22Rv1 (cell line): ENCODE data around the gene SNRPE.

Experiments used
- H3K27ac ChIP-seq: fragments of 450-650 bp; 2 replicates; pipeline ENCODE4 v1.5.1; 2017
- ZFX ChIP-seq: fragments of 450-650 bp; IDR thresholded peaks from 2 replicates; pipeline ENCODE4 v1.6.1; 2017; ENCODE audit warnings: antibody characterized with exemption, borderline replicate concordance
- TF ChIP-seq, protein P1 (sequence below): fragments of 450-650 bp; IDR thresholded peaks from 2 replicates; pipeline ENCODE4 v1.5.1; 2017; ENCODE audit warnings: mild to moderate bottlenecking

Gene SNRPE

DNA sequence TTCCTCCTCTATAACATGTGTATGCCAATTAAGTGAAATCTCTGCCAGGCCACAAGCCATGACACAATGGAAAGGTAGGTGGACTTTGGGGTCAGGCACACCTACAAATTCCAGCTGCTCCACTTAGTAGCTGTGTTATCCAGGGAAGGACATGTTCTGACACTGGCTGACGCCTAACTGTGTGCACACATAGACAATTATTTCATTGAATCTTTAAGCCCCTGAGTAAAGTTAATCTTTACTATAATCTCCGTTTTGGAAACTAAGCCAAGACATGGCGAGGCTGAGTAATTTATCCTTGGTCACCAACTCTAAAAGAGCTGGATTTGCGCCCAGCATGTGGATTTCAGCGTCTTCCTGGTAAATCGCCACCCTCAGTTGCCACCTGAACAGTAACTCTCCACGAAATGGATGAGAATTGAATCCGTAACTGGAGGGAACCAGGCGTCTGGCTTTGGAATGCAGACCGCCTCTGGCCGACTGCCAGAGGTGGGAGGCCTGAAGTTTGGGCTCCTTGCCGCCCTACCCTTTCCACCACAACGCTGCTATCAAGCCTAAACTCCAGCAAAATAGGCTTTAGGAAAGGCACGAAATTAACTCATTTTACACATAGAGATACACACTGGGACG, 888 bp upstream of the SNRPE start:
- peak overlapping the region; percentile 88 for H3K27ac ChIP-seq
- no peak for TF ChIP-seq ZFX
- TF ChIP-seq, protein P1, sequence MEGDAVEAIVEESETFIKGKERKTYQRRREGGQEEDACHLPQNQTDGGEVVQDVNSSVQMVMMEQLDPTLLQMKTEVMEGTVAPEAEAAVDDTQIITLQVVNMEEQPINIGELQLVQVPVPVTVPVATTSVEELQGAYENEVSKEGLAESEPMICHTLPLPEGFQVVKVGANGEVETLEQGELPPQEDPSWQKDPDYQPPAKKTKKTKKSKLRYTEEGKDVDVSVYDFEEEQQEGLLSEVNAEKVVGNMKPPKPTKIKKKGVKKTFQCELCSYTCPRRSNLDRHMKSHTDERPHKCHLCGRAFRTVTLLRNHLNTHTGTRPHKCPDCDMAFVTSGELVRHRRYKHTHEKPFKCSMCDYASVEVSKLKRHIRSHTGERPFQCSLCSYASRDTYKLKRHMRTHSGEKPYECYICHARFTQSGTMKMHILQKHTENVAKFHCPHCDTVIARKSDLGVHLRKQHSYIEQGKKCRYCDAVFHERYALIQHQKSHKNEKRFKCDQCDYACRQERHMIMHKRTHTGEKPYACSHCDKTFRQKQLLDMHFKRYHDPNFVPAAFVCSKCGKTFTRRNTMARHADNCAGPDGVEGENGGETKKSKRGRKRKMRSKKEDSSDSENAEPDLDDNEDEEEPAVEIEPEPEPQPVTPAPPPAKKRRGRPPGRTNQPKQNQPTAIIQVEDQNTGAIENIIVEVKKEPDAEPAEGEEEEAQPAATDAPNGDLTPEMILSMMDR = no peak

DNA sequence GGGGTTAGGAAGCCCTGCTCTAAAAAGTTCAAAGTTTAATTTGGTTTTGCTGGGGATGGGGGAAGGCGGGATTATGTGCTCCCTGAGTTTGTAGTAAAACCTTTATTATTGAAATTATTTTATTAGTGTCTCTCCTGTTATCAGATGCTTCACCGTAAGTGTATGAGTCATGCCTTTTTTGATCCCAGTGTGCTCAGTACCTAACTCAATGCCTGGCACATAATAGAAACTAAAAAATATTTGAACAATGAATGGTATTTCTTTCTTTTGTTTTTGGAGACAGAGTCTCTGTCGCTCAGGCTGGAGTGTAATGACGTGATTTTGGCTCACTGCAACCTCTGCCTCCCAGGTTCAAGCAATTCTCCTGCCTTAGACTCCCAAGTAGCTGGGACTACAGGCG, 6.4 kb downstream of the SNRPE start:
- TF ChIP-seq ZFX = no peak
- TF ChIP-seq, protein P1 = no peak
- H3K27ac ChIP-seq = no peak overlapping the region

DNA sequence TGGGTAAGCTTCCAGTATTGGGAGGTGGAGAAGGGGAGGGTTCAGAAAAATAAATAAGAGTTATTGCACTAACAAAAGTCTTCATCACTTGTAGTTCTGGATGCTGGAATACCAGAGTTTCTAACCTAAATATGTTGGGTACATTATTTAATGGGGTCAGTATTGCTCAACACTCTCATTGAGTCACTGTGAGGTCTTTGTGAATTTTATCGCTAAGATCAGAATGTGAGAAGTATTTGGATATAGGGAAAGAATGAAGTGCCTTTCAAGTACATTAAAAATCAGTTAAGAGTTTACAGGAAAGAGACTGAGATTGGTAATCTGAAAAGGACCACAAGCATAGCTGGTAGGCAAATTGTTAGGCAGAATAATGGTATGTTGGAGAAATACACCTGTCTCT, 8.8 kb downstream of the SNRPE start:
- peak overlapping the region; percentile 29; the same call in 1 of the 2 replicates for H3K27ac ChIP-seq
- TF ChIP-seq ZFX = no peak
- TF ChIP-seq, protein P1 = no peak

DNA sequence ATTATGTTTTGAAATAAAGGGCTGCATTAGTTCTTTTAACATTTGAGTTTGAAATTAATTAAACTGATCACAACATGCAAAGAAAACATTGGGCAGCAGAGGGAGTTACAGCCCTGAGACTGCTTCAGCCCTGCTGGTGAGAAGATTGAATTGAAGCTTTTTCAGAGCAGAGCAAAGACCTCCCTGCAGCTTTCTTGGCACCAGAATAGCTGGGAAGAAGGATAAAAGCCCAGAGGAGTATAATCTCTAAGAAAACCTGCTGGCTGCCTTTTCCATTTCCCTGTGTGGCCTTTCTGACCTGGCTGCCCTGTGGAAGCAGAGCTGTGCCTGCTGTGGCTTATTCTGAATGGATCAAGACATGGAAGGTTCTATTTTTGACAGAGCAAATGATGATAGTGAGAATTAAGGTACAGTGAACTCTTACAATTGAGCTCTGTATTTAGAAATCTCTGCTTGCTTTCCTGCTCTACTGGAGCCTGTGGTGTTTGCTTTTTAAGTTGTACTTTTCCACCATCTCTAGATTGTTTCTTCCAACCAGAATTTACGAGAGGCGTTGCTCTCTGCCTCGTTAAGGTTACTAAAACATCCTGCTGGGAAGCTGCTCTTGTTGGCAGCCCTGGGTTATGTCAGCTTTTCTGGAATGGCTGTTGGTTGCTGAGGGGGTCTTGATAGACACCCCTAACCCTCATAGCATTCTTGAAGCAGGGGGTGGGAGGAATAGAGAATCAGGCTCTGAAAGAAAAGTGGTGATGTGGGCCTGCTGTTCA, 9.9 kb downstream of the SNRPE start:
- H3K27ac ChIP-seq = peak overlapping the region; percentile 29
- TF ChIP-seq, protein P1 = peak; percentile 88
- no peak for TF ChIP-seq ZFX

DNA sequence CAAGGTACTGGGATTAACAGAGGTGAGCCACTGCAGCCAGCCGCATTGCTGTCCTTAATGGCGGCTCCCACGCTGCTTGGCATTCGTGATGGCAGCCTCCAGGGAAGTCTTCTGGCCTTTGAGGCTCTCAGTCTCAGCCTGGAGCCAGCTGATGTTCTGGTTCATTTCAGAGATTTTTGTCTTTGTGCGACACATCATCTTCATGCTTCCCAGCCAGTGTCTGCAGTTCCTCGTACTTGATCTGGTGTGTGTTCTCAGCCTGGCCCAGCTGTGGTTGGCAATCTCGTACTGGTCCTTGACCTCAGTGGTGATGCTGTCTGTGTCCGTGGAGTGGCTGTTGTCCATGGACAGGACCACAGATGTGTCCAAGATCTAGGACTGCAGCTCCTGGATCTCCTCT, 11.7 kb downstream of the SNRPE start:
- no peak overlapping the region for H3K27ac ChIP-seq
- TF ChIP-seq, protein P1 = no peak
- no peak for TF ChIP-seq ZFX

DNA sequence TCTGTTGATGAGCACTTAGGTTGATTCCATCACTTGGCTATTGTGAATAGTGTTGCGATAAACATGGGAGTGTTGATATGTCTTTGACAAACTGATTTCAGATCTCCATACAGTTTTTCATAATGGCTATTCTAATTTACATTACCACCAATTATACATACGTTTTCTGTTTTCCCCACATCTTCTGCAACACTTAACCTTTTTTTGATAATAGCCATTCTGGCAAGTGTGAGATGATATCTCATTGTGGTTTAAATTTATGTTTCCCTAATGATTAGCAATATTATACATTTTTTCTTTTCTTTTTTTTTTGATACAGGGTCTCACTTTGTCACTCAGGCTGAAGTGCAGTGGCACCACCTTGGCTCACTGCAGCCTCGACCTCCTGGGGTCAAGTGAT, 17.0 kb downstream of the SNRPE start:
- TF ChIP-seq, protein P1 = no peak
- no peak for TF ChIP-seq ZFX
- no peak overlapping the region for H3K27ac ChIP-seq

DNA sequence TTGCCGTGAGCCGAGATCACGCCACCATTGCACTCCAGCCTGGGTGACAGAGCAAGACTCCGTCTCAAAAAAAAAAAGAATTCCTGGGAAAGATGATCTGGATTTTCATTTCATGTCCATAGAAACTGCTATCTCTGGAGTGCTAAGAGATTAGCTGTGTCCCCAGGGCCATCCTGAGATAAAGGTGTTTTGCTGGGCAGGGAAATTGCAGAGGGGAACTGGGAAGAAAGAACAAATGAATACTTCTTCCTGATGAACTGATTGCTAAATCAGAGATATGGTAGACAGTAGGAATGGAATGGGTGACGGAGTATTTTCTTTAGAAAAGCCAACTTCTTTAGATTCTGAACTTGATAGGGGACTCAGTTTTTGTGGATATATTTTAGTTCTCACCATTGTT, 19.2 kb downstream of the SNRPE start:
- H3K27ac ChIP-seq = no peak overlapping the region
- no peak for TF ChIP-seq ZFX
- TF ChIP-seq, protein P1 = no peak
